ENCODE data around the gene OSTM1. TPM values are rescaled to one million over a fixed set of nuclear protein-coding genes. Genes with fewer than 3 reads are reported as not detected.

Gene OSTM1
- total and polyA plus RNA-seq, 4 donors = 18.1 to 64.3 (median 25.9) TPM

- Histone ChIP-seq H3K9ac (ENCODE audit: insufficient read depth in 1 of 2, low read length in 2 of 2) (no peak overlapping the region), H3K27ac (ENCODE audit: low read depth in 1 of 2, low read length in 1 of 2) (no peak overlapping the region), H3K4me1 (ENCODE audit: control insufficient read depth in 5 of 5, insufficient read depth in 5 of 5, low read length in 5 of 5) (peaks cover 0 to 2% (median 0%) of the 10 kb centered on the region in 5 donors), H3K36me3 (ENCODE audit: control insufficient read depth in 4 of 4, insufficient read depth in 4 of 4, low read length in 4 of 4) (no peaks in the 10 kb centered on the region), H3K9me3 (ENCODE audit: control insufficient read depth in 4 of 4, insufficient read depth in 3 of 4, low read length in 3 of 4) (no peaks in the 10 kb centered on the region), H3K4me3 (no peak overlapping the region), H3K27me3 (ENCODE audit: control insufficient read depth in 3 of 3, insufficient read depth in 3 of 3, low read length in 2 of 3) (no peaks in the 10 kb centered on the region)
- 83 to 84% methylated on average over 9 of the region's 9 CpGs for WGBS, 2 donors
- DNase-seq = no peak
- no peak for TF ChIP-seq CTCF (IDR thresholded peaks at IDR 0.05; ENCODE audit: control extremely low read depth, extremely low read depth)
- no peak for ATAC-seq (ENCODE audit: insufficient read depth, low FRiP score)
Measured at GRCh38 chr6:107991772-107992550, 82.6 kb downstream of the OSTM1 start.

Small RNA genes within 50 kb of the gene (small RNA-seq; reads per million reads assigned to genes)
- gene RF00019 (ENCODE audit: low replicate concordance) = not detected

Other genes starting within 250 kb of the OSTM1 start
- gene SEC63, start 116.5 kb downstream of the OSTM1 start, total RNA-seq = 100 to 1,000 TPM in 1 of 2 donors, 10 to 100 TPM in 1; 89.6 to 102 TPM
- 10 to 100 TPM; 22.9 to 42.2 TPM for gene SEC63, start 116.5 kb downstream of the OSTM1 start, polyA plus RNA-seq
- gene NR2E1, start 91.3 kb upstream of the OSTM1 start, total RNA-seq = not detected
- gene NR2E1, start 91.3 kb upstream of the OSTM1 start, polyA plus RNA-seq = under 1 TPM in 1 of 2 donors, not detected in 1; 0.01 TPM
- gene SNX3, start 186.3 kb upstream of the OSTM1 start, total RNA-seq = 100 to 1,000 TPM; 124 to 245 TPM
- gene SNX3, start 186.3 kb upstream of the OSTM1 start, polyA plus RNA-seq = 100 to 1,000 TPM; 145 to 197 TPM
- gene AFG1L, start 220.3 kb upstream of the OSTM1 start, total RNA-seq = 1 to 10 TPM; 8.8 to 9.5 TPM
- 1 to 10 TPM; 2.0 to 2.1 TPM for gene AFG1L, start 220.3 kb upstream of the OSTM1 start, polyA plus RNA-seq